Activated CD4-positive, alpha-beta T cell treated with anti-CD3 and anti-CD28 coated beads for 36 hours (primary cell): ENCODE data around the gene PAGE5. TPM values are rescaled to one million over a fixed set of nuclear protein-coding genes. Genes with fewer than 3 reads are reported as not detected.

Source experiments
- total RNA-seq, 2 experiments: library from RNA; stranded (reverse); gene quantifications; one replicate each; pipeline ENCODE4 v1.2.3, GENCODE V29; 2021

The PAGE5 gene
- total RNA-seq, 2 experiments from 2014 or later, result 0.49 TPM; not detected in 1

Other genes starting within 250 kb of the PAGE5 start
- gene PFKFB1, start 226.2 kb upstream of the PAGE5 start, total RNA-seq, result under 1 TPM; 0.55 to 0.67 TPM
- gene APEX2, start 220.0 kb upstream of the PAGE5 start, total RNA-seq, result 10 to 100 TPM; 37.7 to 41.4 TPM
- not detected for gene ALAS2, start 189.4 kb upstream of the PAGE5 start, total RNA-seq
- under 1 TPM; 0.55 to 0.70 TPM for gene PAGE2B, start 145.3 kb upstream of the PAGE5 start, total RNA-seq
- not detected for gene PAGE2, start 131.3 kb upstream of the PAGE5 start, total RNA-seq
- gene PAGE3, start 44.6 kb downstream of the PAGE5 start, total RNA-seq, result not detected
- gene MAGEH1, start 231.8 kb downstream of the PAGE5 start, total RNA-seq, result 10 to 100 TPM; 13.4 to 16.9 TPM